RPMI7951 (cell line): ENCODE results near the gene PIR. TPM values are rescaled to one million over a fixed set of nuclear protein-coding genes. Genes with fewer than 3 reads are reported as not detected.
A peak's percentile ranks its signal among the peaks of the same experiment; 100 is the strongest.

Source experiments
- DNase-seq: peaks from one replicate; pipeline ENCODE4 v3.0.0-alpha.2; 2012; ENCODE audit warnings: low read depth
- total RNA-seq: library from RNA; depleted of rRNA; stranded (reverse); fragments of >200 nt; shearing (Covaris generic); gene quantifications from 2 replicates; pipeline ENCODE4 v1.2.3, GENCODE V29; 2014; rRNA removed

The PIR gene
- total RNA-seq = 25.1 and 27.3 TPM in 2 replicates

DNA sequence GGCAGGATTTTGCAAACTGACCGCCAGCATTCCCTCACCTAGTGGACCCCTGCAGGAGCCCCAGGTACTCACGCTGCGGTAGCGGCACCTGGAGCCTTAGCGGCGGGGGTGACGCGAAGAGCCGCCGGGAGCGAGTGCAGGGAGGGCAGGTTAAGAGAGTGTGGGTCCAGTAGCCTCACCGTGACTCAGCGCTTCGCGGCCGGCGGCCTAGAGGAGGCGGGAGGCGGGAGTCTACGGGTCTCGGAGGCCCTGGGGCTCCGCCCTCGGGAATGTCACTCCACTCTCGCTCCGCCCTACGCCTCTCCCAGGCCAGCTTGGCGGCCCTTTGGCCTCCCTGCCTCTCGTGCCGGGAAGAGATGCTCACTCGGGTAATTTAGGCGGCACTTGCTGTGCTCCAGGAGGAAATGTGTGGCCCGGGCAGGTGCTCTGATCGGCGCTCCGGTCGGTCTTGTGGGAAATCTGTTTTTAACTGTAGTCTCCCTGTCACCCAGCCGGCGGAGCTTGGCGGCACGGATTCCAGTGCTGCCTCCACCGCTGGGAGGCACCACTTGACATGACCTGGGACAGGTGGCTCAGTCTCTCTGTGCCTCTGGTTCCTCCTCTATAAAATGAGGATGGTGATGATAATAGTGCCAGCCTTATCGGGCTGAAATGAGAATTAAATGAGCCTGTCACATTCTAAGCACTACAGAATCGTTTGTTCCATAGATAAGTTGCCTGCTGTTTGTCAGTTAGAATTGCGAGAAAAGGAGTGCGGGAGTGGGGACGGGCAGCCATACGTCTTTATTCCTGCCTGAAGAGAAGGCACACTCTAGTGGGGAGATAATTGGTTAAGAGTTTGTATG is at the start of gene PIR:
Gene PIR, minus strand, starts transcription at position 216 of the 845 bp plus-strand sequence. CDS start 2,076 bp downstream, outside the sequence.
- DNase-seq = peak; percentile 85

DNA sequence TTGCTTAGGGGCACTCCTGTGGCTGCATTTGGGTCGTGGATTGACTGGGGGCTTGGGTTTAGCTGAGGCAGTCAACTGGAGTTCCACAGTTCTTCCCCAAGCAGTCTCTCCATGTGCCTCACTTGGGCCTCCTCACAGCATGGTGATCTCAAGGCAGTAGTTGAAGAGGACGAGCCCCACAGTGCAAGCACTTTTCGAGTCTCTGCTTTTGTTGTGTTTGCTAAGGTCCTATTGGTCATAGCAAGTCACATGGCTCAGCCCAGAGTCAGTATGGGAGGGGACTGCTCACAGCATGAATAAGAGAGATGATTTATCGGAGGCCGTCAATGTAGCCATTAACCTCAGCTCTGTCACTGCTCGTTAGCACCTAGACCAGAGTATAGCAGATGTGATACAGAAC is 37.2 kb upstream of the PIR start:
- DNase-seq = no peak

DNA sequence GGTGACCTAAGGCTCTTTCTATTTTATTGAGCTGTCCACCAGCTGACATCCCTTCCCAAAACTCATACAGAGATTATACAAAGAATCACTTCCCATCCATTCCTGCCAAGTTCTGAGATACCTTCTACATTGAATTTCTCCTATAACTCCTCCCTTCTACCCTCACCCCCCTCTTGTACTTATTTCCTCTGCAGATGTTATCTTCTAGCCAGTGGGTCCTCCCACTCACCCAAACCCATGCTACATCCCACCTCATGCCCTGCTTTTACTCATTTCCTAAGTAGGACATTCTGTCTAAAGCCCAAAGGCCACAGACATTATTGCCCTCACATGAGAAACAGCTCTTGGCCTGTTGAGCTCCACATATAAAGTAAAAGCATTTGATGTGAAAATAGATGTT is 36.0 kb upstream of the PIR start:
- no peak for DNase-seq

DNA sequence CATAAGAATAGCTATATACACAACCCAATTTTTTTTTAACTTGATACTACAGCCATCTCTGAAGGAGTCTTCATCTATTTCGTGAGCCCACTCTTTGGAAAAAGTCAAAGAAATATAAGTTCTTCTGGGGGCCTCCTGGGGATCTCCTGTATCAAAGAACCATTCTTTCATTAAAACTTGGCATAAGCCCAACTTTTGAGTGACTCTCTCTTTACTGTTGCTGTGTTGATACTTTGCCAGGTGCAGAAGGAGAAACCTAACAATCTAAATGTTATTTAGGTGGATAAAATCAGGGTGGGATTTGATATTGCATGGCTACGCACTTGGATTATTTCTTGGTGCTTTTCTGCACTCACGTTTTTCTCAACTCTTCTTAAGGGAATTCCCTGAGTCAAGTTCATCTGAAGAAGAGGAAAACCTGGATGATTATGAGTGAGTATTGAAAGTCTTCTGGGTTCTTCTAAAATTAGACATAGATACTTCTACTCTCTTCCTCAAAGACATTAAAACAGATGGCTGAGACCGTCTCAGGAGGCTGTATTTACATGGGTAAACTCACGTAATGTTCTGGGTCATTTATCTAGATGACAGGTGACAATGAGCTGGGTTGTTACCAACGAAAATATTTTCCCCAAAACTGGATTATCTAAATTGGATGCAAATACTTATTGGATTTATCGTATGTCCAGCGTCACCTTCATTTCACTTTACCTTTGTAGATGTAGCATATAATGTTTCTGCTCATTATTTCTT is 32.7 kb upstream of the PIR start:
- DNase-seq = peak; percentile 4

DNA sequence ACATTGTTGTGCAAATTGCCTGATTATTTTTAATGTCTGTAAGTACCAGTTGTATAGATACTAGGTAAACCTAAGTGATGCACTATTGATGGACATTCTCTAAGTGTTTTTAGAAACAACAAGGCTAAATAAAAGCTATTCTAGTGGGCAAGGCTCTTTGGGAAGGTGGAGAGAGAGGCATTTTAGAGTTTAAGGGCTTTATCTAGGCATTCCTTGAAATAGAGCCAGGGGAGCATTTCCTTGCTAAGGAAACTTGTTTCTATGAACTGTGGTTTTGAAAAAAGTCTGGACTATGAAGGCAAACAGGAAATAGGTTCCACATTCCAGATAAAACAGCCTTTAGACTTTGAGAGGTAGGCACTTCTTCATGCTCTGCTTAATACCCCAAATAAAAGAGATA is 31.3 kb upstream of the PIR start:
- DNase-seq = peak; percentile 50

DNA sequence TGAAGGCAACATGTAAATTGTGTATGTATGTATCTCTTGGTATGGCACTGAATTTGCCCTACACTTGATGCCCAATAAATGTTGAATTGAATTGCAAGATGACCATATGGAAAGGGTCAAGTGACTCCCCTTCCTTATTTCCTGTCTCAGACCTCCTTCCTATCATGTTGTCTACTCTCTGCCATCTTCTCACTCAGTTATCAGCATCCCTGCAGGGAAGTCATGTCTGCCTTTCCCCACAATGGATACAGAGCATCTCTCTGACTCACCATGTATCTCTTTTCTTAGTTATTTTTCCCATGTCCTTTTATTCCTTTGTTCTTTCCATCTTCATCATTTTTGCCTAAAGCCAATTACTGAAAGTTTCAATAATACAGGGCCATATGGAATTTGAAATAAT is 30.0 kb upstream of the PIR start:
- DNase-seq = no peak

DNA sequence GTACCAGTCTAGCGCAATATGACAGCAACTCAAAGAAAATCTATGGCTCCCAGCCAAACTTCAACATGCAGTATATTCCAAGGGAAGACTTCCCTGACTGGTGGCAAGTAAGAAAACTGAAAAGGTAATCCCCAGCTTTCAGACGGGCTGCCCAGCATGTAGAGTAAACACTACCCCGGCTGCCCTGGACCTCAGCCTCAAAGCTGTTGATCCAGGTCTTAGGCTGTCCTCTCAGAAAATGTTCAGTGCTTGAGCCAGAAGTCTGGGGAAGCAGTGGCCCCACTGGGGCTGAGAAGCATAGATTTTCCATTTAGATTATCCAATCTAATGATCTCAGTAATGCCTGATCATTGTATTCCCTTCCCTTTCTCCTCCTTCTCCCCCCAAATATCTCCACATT is 29.3 kb upstream of the PIR start:
- DNase-seq = no peak

DNA sequence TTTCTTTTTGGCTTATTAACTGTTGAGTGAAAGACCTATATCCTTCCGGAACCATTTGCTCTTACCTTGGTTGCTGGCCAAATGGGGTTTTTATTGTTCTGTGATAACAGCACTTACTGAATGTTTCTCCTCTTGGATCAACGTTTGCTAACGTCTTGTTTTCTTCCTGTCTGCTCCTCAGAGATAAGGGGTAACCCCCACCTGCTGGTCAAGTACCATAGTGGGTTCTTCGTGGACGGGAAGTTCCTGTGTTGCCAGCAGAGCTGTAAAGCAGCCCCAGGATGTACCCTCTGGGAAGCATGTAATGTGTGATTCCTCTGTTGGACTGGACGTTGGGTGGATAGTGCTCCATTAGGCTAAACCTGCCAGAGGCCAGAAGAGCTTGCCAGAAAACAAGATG is 22.8 kb upstream of the PIR start:
- no peak for DNase-seq

DNA sequence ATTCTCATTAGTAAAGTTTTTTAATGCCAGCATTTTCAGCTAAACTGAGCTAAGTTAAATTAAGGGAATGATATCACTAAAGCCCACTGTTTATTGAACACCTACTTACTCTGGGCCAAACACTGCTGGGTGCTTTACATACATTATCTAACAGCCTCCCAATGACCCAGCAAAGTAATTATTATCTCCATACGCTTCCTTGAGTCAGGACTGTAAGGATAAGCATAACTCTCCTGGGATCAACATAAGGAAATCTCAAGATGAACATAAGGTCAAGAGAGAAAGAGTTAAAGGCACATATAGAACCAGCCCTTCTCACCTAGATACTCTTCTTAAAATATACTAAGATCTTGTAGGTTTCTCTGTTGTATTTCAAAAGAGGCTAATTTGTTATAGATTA is 21.1 kb upstream of the PIR start:
- no peak for DNase-seq

DNA sequence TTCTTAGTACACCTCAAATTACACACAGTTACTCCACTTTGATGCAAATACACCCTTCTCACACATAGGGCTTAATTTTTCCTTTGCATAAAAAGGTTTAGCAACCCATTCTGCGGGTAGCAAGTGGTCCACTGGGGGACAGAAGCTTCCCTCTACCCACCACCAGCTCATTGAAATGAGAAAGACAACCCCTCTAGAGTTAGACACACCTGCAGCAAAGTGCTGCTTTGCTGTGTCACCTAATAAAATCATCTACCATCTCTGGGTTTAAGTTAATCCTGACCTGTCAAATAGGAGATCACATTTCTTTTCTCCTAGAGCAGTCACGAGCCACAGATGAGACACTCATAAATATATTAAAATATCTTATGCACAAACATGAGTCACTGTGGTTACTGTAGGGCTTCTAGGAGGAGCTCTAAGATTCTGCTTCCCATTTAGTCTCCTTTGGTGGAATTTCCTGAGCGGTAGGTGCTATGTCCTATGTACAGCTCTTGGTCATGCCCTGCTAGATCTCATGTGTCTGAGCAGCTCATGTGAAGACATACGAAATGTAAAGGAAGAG is 19.4 kb upstream of the PIR start:
- no peak for DNase-seq

DNA sequence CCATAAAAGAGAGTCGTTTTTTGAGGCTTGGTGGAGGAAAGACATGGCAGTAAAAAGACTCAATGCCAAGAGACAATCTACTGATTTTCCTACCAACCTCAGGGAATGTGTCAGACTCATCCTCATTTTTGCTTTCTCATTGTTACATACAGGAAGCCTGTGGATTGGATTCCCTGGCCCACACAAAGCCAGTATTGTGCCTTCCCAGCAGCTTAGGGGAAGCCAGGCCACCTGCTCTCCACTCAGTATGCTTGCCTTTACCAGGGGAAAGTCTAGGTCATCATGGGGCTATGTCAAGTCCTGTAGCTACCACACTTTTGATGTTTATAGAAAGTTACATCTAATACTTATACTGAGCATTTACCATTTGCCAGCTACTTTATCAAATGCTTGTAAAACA is 18.4 kb upstream of the PIR start:
- peak; percentile 31 for DNase-seq

DNA sequence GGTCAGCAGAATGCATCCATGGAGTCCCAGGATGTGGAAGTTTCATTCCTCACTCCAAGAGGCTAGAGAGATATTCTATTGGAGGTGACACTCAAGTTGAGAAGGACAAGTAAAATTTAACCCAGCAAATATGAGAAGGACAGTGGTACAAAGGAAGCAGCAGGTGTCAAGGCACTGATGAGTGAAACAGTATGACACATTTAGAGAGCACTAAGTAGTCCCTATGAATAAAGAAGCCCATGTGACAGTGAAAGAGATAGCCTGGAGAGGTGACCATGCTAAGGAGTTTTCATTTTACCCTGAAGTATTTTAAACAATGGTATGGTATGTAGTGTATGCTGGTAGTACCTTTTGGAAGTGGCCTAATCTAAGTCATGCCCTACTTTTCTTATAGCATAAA is 16.7 kb upstream of the PIR start:
- DNase-seq = no peak

DNA sequence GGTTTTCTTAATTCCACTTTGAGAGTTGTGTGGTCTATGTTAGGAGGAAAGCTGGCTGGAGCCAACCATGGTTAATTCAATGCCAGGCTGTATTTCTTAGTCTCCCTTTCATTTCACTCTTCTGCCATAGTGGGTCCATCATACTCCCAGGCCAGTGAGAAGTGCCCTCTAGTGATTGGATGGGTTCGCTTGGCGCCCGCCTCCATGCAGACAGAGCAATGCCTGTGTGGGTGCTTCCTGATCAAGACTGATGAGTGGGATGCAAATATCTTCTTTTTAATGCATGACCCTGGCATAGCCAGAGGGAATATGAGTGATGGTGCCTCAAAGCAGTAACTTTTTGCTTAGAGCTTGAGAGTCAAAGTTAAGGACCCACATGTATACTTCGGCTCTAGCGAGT is 13.9 kb upstream of the PIR start:
- no peak for DNase-seq

DNA sequence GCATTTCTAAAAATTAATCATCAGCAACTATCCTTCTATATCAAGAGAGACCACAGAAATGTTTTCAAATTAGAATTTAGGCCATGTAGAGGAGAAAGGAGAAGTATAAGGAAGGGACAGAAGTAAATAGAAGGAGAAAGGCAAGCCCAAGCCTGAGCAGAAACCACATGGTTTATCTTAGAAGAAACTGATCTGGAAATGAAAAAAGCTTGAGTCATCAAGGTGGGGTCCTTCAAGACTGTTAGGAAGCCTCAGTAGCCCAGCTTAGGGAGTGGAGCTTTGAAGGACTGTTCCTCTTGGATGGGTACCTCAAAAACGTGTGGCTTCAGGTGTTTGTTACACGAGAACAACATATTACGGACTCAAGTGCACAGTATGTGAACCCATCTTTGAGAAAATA is 12.0 kb upstream of the PIR start:
- DNase-seq = no peak

DNA sequence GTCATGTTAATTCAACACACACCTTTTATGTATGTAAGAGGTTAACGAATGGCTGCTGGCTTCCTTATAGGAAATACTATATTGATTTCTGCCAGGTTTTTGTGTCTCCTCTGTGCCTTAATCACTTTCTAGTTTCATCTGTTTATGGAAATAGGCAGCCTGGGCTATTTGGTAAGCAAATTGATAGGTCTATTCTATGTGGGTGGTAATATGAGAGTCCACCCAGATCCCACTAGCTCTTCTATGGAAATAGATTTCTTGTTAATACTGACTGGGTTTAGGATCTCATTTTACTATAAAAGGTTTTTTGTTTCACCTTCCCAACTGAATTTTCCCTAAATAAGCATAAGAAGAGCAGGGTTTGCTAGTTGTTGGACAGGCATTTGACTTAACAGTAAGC is 11.5 kb upstream of the PIR start:
- no peak for DNase-seq

DNA sequence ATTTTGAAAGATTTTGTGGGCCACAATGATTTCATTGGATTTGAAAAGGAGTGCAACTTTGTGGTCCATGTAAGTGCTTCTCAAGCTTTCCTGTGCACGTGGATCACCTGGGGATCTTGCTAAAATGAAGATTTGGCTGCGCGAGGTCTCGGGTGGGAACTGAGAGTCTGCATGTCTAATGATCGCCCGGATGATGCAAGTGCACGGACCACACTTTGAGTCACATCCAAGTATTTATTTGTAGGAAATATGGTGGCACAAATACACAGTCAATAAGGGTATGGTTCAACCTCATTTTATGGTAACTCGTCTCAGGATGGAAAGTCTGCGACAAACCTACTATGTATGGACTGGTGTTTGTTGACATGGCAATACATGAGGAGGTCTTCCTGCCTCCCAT is 8.4 kb upstream of the PIR start:
- no peak for DNase-seq

DNA sequence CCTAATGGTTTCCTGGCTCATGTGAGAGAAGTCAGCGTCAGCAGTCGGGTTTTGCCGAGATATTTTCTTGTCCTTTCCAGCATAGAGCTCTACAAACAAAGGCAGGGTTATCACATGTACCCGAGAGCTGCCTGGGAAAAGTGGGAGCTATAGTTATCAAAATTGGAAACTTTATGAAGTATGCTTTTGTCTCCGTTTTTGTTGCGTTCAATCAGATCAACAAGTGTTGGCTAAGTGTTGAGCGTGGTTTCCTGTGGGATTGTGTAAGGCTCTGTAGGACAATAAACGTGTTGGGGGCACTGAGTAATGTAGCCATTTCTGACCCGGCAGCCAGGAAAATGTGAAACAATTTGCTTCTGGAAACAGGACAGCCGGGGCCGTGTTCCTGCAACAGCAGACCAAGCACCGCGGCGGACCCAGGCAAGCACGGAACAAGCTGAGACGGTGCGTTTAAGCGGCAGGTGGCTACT is 7.4 kb upstream of the PIR start, which contains the start of gene BMX:
Gene BMX, plus strand, starts transcription at position 311 of the 470 bp plus-strand sequence. CDS start 7,547 bp downstream, outside the sequence.
- no peak for DNase-seq

DNA sequence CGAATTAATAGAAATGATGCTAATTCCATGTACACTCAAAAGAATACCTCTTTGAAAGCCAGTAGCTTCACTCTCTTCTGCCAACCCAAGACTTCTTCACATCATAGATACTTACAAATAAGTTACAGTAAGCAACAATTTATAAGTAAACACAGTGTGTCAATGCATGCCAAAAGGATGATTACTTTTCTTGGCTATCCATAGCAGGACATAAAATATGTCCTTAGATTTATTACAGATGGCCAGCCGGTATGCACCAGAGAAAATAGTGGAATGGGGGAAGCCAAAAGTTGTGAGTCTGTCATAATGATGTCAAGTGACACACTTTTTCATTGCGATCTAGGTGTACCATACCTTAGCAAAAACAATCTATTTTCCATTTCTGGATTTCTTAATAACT is 6.8 kb upstream of the PIR start:
- no peak for DNase-seq

DNA sequence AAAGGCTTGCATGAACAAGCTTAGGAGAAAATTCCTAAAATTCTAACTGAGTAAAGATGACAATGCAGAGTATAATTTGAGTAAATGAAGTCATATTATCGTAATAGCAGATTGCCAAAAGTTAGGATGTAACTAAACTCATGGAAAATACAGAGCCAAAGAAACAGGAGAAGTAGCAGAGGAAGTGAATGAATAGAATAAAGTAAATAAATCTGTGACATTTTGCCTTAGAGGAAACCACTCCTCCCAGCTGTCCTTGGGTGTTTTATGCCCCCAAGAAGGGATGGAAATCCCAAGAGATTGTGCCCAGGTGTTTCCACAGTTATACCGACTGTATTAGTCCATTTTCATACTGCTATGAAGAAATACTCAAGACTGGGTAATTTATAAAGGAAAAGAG is 5.6 kb upstream of the PIR start:
- DNase-seq = no peak

DNA sequence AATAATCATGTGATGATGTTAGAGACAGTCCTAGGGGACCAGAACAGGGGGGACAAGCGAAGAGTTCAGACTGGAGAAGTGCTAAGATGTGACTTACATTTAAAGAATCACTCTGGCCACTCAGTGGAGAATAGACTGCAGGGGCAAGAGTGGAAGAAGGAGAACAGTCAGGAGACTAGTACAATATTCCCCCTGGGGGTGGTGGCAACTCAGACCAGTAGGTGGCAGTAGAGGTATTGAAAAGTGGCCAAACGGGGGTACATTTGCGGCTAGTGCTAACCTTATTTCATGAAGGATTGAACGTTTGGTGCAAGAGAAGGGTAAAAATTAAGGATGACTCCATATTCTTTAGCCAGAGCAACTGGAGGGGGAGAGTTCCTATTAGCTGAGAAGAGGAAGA is 4.7 kb upstream of the PIR start:
- peak; percentile 41 for DNase-seq

DNA sequence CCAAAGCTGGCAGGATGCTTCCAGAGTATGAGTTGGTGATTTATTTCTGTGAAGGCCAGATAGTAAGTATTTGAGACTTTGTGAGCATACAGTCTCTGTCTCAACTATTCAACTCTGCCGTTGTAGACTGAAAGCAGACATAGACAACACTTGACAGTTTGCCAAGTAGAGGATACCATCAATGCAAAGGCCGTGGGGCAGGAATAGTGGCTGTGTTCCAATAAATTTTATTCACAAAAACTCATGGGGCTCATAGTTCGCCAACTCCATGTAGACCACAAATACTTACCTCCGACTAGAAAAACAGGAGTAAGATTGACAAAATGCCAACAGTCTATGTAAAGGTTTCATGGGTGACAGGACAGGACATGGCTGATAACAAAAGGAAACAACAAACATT is 3.7 kb upstream of the PIR start:
- no peak for DNase-seq

DNA sequence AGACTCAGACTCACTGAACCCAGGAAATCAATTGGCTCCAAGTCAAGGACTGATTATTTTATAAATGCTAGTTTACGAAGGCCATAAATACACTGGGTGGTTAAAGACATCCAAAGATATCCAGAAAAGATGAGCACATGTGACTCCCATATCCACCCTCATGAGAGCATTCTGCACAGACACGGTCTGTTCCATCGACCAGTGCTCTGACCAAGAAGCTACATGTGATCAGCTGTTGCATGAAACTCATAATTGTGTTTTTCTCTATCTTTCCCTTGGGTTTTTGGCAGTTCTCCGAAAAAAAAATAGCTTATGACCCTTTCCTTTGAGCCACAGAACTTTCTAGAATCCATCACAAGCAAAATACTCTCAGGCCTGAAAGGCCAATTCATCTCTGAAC is 2.7 kb upstream of the PIR start:
- no peak for DNase-seq

DNA sequence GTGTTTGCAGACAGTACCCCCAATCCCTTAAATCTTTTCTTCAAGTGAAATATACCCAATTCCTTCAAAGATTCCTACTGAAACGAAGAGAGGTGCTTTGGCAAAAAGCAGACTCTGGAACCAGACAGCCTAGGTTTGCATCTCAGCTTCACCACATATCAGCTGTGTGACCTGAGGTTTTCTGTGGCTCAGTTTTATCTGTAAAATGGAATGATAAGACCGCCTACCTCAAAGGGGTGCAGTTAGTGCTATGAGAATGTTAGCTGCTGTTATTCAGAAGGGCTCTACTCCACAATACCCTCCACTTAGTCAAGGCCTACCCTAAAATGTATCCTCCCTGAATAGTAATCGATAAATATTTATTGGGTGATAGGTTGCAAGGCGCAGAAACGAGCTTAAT is 664 bp downstream of the PIR start:
- DNase-seq = no peak
